ENCODE results near the gene STEAP3.

The STEAP3 gene

DNA sequence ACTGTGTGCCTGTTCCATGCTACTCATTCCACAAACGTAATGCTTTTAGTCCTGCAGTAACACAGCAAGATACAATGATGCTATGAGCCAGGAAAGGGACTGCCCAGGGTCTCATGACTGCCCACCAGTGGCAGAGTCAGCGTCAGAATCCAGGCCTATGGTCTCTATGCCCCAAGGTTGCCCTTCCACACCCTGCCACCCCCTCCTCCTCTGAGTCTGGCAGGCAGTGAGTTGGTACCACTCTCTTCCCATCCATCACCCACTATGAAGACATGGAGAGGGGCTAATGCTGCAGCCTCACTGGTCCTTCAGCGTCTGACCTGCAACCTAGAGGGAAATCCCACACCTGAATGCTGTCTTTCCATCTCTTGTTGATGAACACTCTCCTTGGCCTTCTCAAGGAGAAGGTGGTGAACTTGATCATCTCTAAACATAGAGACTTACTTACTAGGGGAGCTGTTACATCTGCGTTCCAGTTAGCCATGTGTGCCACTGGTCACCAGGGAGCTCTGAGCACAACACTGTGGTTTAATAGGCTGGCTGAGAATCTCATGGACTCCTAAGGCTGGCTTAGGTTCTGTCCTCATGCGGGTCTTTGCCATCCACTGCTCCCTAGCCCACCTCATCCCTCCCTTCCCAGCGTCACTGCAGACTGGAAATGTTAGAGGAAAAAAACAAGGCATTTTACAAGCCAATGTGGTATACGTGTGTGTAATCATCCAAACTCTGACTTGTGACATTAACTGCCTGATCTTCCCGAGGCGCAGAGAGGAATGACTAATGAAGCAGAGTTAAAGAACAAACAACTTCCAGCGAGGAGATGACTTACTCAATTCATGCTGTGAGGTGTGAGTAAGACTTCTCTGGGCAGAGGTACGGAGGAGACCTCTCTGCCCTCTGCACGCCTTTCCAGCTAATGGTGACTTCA lies 28.8 kb downstream of the STEAP3 start:
- Histone ChIP-seq H3K27me3 (ENCODE audit: insufficient read depth, low read length) (no peaks in the 10 kb centered on the region), H2AK5ac (ENCODE audit: low read length) (no peak overlapping the region), H4K91ac (ENCODE audit: low read depth, low read length) (no peak overlapping the region), H3K18ac (ENCODE audit: low read length) (no peak overlapping the region), H3K4me2 (ENCODE audit: low read length) (no peak overlapping the region), H3K79me2 (ENCODE audit: control insufficient read depth, insufficient read depth, low read length, poor library complexity) (no peaks in the 10 kb centered on the region), H2BK5ac (ENCODE audit: low read depth, low read length, poor library complexity) (no peak overlapping the region), H3K14ac (ENCODE audit: low read length) (no peak overlapping the region), H4K12ac (ENCODE audit: low read depth, low read length) (no peak overlapping the region), H3K23ac (ENCODE audit: low read length) (no peak overlapping the region), H3K9me3 (ENCODE audit: insufficient read depth, low read depth, low read length) (peaks cover 2% of the 10 kb centered on the region), H2AFZ (ENCODE audit: insufficient read depth, low read length, poor library complexity) (no peak overlapping the region), H3K79me1 (ENCODE audit: low read length) (peaks cover 3% of the 10 kb centered on the region), H3K9ac (ENCODE audit: low read length) (no peak overlapping the region), H3K4me3 (ENCODE audit: low read depth, low read length) (no peak overlapping the region), H3K36me3 (ENCODE audit: control insufficient read depth in 1 of 2, insufficient read depth in 2 of 2, low read length in 2 of 2) (no peaks in the 10 kb centered on the region), H4K8ac (ENCODE audit: low read depth, low read length) (no peak overlapping the region), H3K4me1 (ENCODE audit: control insufficient read depth in 1 of 2, insufficient read depth in 2 of 2, low read length in 2 of 2) (peaks cover 5 to 10% of the 10 kb centered on the region in 2 experiments), H3K4ac (ENCODE audit: low read depth, low read length) (no peak overlapping the region), H2BK12ac (ENCODE audit: low read length) (no peak overlapping the region), H2BK120ac (ENCODE audit: insufficient read depth, low read length, poor library complexity) (no peak overlapping the region), H3K27ac (ENCODE audit: low read depth, low read length) (no peak overlapping the region)
- WGBS (ENCODE audit: extremely low coverage, insufficient coverage, insufficient read length): no CpG with 5 or more reads among the region's 12 CpGs
- peak; percentile 62 to 74 for DNase-seq

DNA sequence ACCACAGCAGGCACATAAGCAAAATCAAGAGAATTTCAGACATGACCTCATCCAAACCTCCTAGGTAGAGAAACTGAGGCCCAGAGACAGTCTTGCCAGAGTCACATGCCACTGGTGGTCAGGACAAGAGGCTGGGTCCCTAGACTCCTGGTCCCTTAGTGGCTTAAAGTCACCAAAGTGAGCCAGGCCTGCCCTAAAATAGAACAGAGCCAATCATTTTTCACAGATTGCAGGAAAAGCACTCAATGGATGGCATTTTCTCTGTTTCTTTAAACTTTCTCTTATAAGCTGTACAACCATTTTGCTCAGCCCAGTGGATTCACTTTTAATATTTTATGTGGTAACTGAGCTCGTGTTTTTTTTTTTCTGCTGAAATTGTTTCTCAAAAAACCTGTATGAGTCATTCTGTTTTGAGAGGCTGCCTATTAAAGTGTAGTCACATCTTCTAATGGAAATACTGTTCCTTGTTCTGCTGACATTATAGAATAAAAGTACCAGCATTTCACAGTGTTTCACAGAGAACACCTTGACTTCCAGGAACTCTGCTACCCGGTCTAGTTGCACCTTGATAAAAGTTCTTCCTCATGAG lies 29.6 kb downstream of the STEAP3 start:
- H4K91ac ChIP-seq (ENCODE audit: low read depth, low read length): no peak overlapping the region
- no peak overlapping the region for H2AFZ ChIP-seq (ENCODE audit: insufficient read depth, low read length, poor library complexity)
- H2AK5ac ChIP-seq (ENCODE audit: low read length): no peak overlapping the region
- peak in 1 of 2 donors; percentile 26 for DNase-seq
- no peak overlapping the region for H2BK12ac ChIP-seq (ENCODE audit: low read length)
- H3K79me2 ChIP-seq (ENCODE audit: control insufficient read depth, insufficient read depth, low read length, poor library complexity): no peaks in the 10 kb centered on the region
- H3K27ac ChIP-seq (ENCODE audit: low read depth, low read length): no peak overlapping the region
- H3K4me3 ChIP-seq (ENCODE audit: low read depth, low read length): no peak overlapping the region
- no peak overlapping the region for H2BK120ac ChIP-seq (ENCODE audit: insufficient read depth, low read length, poor library complexity)
- no peaks in the 10 kb centered on the region for H3K36me3 ChIP-seq (ENCODE audit: control insufficient read depth in 1 of 2, insufficient read depth in 2 of 2, low read length in 2 of 2)
- H3K4me1 ChIP-seq (ENCODE audit: control insufficient read depth in 1 of 2, insufficient read depth in 2 of 2, low read length in 2 of 2): peaks cover 8 to 16% of the 10 kb centered on the region in 2 experiments
- H3K18ac ChIP-seq (ENCODE audit: low read length): no peak overlapping the region
- no CpG with 5 or more reads among the region's 2 CpGs for WGBS (ENCODE audit: extremely low coverage, insufficient coverage, insufficient read length)
- H3K14ac ChIP-seq (ENCODE audit: low read length): no peak overlapping the region
- no peak overlapping the region for H2BK5ac ChIP-seq (ENCODE audit: low read depth, low read length, poor library complexity)
- H3K4me2 ChIP-seq (ENCODE audit: low read length): no peak overlapping the region
- H4K12ac ChIP-seq (ENCODE audit: low read depth, low read length): no peak overlapping the region
- no peaks in the 10 kb centered on the region for H3K27me3 ChIP-seq (ENCODE audit: insufficient read depth, low read length)
- no peak overlapping the region for H3K4ac ChIP-seq (ENCODE audit: low read depth, low read length)
- H3K9ac ChIP-seq (ENCODE audit: low read length): no peak overlapping the region
- no peak overlapping the region for H3K23ac ChIP-seq (ENCODE audit: low read length)
- no peak overlapping the region for H4K8ac ChIP-seq (ENCODE audit: low read depth, low read length)
- peaks cover 2% of the 10 kb centered on the region for H3K9me3 ChIP-seq (ENCODE audit: insufficient read depth, low read depth, low read length)
- H3K79me1 ChIP-seq (ENCODE audit: low read length): peaks cover 5% of the 10 kb centered on the region

DNA sequence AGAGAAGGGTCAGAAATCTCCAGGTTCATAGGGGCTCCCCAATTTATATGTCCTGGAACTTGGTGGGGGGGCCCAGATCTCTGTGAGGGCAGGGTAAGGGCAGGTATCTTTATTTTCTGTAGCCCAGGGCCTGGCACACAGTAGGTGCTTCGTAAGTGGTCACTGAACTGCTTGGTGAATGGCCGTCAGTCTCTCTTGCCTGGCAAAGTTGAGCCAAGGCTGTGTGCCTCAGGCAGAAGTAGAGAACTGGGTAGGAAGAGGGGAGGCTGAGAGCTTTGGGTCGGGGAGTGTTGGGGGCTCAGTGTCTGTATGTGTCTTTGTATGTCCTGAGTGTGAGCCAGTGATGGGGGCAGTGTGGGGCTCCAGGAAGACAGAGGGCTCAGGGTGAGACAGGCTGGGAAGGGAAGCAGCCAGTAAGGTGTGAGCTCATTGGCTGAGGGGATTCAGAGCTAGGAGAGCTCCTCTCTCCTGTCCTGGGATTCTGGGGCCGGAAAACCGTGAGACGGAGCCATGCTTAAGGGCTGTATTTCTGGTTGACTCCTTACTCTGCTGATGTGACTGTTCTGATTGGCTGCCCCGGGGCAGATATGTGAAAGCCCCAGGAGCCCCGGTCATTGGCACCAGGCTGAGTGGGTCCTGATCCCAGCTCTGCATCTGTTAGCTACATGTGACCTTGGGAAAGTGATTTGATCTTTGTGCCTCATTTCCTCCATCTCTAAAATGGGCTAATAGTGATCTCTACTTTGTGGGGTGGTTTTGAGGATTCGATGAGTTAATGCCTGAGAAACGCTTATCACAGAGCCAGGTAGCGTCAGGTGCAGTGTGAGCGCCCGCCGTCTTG lies 30.3 kb downstream of the STEAP3 start:
- no peaks in the 10 kb centered on the region for H3K79me2 ChIP-seq (ENCODE audit: control insufficient read depth, insufficient read depth, low read length, poor library complexity)
- H2AFZ ChIP-seq (ENCODE audit: insufficient read depth, low read length, poor library complexity): no peak overlapping the region
- no peak overlapping the region for H4K91ac ChIP-seq (ENCODE audit: low read depth, low read length)
- H4K8ac ChIP-seq (ENCODE audit: low read depth, low read length): no peak overlapping the region
- no peak overlapping the region for H3K14ac ChIP-seq (ENCODE audit: low read length)
- no peak overlapping the region for H3K4ac ChIP-seq (ENCODE audit: low read depth, low read length)
- H3K27me3 ChIP-seq (ENCODE audit: insufficient read depth, low read length): no peaks in the 10 kb centered on the region
- no peaks in the 10 kb centered on the region for H3K36me3 ChIP-seq (ENCODE audit: control insufficient read depth in 1 of 2, insufficient read depth in 2 of 2, low read length in 2 of 2)
- H2BK5ac ChIP-seq (ENCODE audit: low read depth, low read length, poor library complexity): no peak overlapping the region
- H3K18ac ChIP-seq (ENCODE audit: low read length): no peak overlapping the region
- H2BK120ac ChIP-seq (ENCODE audit: insufficient read depth, low read length, poor library complexity): no peak overlapping the region
- WGBS (ENCODE audit: extremely low coverage, insufficient coverage, insufficient read length): no CpG with 5 or more reads among the region's 14 CpGs
- H4K12ac ChIP-seq (ENCODE audit: low read depth, low read length): no peak overlapping the region
- no peak overlapping the region for H3K9ac ChIP-seq (ENCODE audit: low read length)
- peaks cover 10 to 18% of the 10 kb centered on the region in 2 experiments for H3K4me1 ChIP-seq (ENCODE audit: control insufficient read depth in 1 of 2, insufficient read depth in 2 of 2, low read length in 2 of 2)
- no peak for DNase-seq
- peaks cover 5% of the 10 kb centered on the region for H3K79me1 ChIP-seq (ENCODE audit: low read length)
- H2AK5ac ChIP-seq (ENCODE audit: low read length): no peak overlapping the region
- no peak overlapping the region for H3K4me2 ChIP-seq (ENCODE audit: low read length)
- no peak overlapping the region for H3K27ac ChIP-seq (ENCODE audit: low read depth, low read length)
- no peak overlapping the region for H3K23ac ChIP-seq (ENCODE audit: low read length)
- H2BK12ac ChIP-seq (ENCODE audit: low read length): no peak overlapping the region
- no peak overlapping the region for H3K4me3 ChIP-seq (ENCODE audit: low read depth, low read length)
- H3K9me3 ChIP-seq (ENCODE audit: insufficient read depth, low read depth, low read length): peaks cover 2% of the 10 kb centered on the region

DNA sequence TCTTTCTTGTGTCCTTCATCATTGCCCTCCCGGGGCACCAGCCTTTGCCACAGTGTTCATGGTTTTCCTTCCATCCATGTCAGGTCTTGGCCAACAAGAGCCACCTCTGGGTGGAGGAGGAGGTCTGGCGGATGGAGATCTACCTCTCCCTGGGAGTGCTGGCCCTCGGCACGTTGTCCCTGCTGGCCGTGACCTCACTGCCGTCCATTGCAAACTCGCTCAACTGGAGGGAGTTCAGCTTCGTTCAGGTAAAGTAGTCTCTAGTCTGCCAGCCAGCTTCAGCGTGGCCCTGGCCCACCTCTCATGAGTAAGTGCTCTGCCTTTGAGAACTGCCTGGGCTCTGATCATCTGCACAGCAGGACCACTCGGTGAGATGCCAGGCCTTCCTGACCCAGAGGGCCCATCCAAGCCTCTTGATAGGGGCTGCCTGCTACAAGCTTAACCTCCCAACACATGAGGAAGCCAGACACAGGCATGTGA lies 31.0 kb downstream of the STEAP3 start:
- DNase-seq: no peak
- H3K4me3 ChIP-seq (ENCODE audit: low read depth, low read length): no peak overlapping the region
- H3K9ac ChIP-seq (ENCODE audit: low read length): no peak overlapping the region
- H3K9me3 ChIP-seq (ENCODE audit: insufficient read depth, low read depth, low read length): peaks cover 2% of the 10 kb centered on the region
- no peak overlapping the region for H3K23ac ChIP-seq (ENCODE audit: low read length)
- no peak overlapping the region for H2AFZ ChIP-seq (ENCODE audit: insufficient read depth, low read length, poor library complexity)
- no peak overlapping the region for H2AK5ac ChIP-seq (ENCODE audit: low read length)
- H4K8ac ChIP-seq (ENCODE audit: low read depth, low read length): no peak overlapping the region
- no peak overlapping the region for H3K27ac ChIP-seq (ENCODE audit: low read depth, low read length)
- no peak overlapping the region for H2BK5ac ChIP-seq (ENCODE audit: low read depth, low read length, poor library complexity)
- no peak overlapping the region for H3K4ac ChIP-seq (ENCODE audit: low read depth, low read length)
- H3K36me3 ChIP-seq (ENCODE audit: control insufficient read depth in 1 of 2, insufficient read depth in 2 of 2, low read length in 2 of 2): no peaks in the 10 kb centered on the region
- no peaks in the 10 kb centered on the region for H3K27me3 ChIP-seq (ENCODE audit: insufficient read depth, low read length)
- no peak overlapping the region for H3K4me2 ChIP-seq (ENCODE audit: low read length)
- no peak overlapping the region for H3K14ac ChIP-seq (ENCODE audit: low read length)
- peaks cover 5% of the 10 kb centered on the region for H3K79me1 ChIP-seq (ENCODE audit: low read length)
- no peak overlapping the region for H2BK12ac ChIP-seq (ENCODE audit: low read length)
- no peak overlapping the region for H4K91ac ChIP-seq (ENCODE audit: low read depth, low read length)
- no peak overlapping the region for H4K12ac ChIP-seq (ENCODE audit: low read depth, low read length)
- no CpG with 5 or more reads among the region's 10 CpGs for WGBS (ENCODE audit: extremely low coverage, insufficient coverage, insufficient read length)
- peaks cover 14 to 23% of the 10 kb centered on the region in 2 experiments for H3K4me1 ChIP-seq (ENCODE audit: control insufficient read depth in 1 of 2, insufficient read depth in 2 of 2, low read length in 2 of 2)
- H3K79me2 ChIP-seq (ENCODE audit: control insufficient read depth, insufficient read depth, low read length, poor library complexity): no peaks in the 10 kb centered on the region
- H3K18ac ChIP-seq (ENCODE audit: low read length): no peak overlapping the region
- H2BK120ac ChIP-seq (ENCODE audit: insufficient read depth, low read length, poor library complexity): no peak overlapping the region
